NCI-H2196 treated with DMSO at 0.1 percent for 48 hours (cell line): ENCODE measurements around the gene CUL7.
"Not testable (repeated sequence)": the region's sequence is repeated elsewhere in the genome, so short reads cannot be mapped to it uniquely, and the experiment has no call there.

ENCODE experiments used
- DNase-seq: peaks from one replicate; lab custom pipeline; 2025; ENCODE audit not compliant: unreplicated experiment; lab: John Stamatoyannopoulos, UW

CUL7 gene

DNA sequence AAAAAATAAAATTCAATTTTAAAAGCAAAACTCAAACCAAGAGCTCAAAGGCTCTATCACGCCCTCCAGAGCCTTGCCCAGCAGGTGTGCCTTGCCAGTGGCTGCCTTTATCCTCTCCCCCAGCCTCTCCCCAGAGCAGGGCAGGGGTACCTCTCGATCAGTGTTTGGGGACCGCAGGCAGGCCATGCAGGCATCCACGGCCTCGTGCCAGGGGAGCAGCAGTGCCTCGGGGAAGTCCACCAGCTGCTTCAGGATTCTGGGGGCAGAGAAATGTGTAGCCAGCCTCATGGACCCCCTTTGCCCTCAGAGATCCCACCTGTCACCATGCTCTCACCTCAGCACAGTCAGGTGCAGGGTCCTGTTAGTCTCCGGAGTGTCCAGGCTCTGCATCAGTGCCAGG, 5.7 kb downstream of the CUL7 start:
- DNase-seq, result no peak

DNA sequence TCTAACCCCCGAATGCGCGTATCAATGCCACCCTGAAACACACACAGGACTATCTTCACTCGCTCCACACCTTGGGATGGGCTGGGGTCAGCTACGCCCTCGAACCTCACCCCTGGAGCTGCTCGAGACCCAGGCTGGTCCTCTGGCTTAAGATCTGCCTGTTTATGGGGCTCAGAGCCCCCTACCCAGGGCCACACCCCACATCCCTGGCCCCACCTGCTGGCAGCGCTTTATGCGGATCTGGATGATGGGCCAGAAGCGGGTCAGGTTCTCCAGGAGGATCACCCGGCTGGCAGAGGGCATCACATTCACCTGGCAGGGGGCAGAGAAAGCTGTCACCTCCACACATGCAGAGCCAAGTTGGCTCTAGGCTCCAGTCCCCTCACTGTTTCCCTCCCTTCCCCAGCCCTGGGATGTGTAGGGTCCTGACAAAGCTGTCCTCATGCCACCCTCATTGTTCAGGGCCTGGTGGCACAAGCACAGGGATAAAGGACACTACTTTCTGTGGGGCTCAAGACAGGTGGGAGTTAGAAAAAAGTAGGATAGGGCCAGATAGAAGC, 8.2 kb downstream of the CUL7 start:
- DNase-seq, result no peak

DNA sequence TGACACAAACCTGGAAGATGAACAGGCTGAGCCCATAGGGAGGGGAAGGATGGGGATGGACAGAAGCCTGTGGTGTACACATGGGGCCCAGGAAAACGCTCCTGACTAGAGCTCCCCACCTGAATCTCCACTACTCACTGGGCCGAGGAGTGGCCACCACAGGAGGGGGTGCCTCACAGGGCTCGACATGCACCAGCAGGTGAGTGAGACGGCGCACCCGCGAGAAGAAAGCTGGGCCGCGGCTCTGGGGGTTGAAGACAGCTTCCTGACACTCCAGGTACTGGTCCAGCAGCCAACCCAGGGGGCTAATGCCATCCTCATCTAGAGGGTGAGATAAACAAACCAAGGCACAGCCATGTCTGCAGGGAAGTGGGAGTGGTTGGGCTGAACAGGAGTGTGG, 10.3 kb downstream of the CUL7 start:
- no peak for DNase-seq

GRCh38 chr6:43041475-43041874, 12.2 kb downstream of the CUL7 start:
- not testable (repeated sequence) for DNase-seq

DNA sequence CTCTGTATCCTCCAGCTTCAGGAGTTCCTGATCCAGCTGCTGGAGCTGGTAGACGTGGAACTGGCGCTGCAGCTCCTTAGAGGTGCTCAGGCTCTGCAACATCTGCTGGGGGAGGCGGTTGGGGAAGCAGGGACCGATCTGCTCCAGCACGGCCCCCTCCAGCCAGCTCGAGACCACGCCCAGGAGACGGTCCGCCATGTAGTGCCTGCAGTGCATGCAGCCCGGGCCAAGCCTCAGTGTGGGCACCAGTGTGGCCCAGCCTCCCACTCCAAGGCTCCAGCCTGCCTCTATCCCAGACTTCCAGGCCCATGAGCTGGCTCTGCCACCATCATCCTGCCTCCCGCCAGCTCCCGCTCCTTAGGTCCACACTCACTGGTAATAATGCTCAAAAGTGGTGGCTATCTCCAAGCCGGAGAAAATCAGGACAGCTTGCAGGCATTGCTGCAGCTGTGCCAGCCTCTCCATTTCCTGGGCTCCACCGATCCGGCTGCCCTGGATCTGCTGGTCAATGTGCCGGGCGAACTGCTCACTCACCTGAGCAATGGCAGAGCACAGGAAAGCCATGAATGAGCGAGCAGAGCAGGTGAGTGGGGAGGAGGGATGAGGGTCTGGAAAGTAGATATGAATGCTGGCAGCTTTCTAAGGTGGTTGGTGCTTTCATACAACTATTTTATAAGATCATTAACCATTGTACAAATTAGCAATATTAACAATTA, 13.0 kb downstream of the CUL7 start:
- no peak for DNase-seq

GRCh38 chr6:43038727-43039126, 14.9 kb downstream of the CUL7 start:
- no peak for DNase-seq

DNA sequence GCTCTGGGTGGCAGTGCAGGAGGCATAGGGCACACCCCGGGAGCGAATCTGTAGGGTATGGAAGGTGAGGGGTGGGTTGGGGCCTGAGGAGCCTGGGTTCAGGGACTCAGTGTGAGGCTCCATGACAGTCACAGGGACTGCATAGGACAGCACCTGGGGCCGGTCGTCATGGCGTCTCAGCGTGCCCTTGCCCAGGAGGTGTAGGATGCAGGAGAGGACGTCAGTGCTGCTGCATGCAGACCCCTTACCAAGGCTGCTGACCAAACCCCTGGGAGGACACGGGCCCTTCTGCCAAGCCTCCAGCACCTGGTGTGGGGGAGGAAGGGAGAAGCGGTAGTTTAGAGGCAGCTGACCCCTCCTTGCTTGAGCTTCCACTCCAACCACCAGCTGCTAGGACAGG, 15.9 kb downstream of the CUL7 start:
- DNase-seq, result no peak

DNA sequence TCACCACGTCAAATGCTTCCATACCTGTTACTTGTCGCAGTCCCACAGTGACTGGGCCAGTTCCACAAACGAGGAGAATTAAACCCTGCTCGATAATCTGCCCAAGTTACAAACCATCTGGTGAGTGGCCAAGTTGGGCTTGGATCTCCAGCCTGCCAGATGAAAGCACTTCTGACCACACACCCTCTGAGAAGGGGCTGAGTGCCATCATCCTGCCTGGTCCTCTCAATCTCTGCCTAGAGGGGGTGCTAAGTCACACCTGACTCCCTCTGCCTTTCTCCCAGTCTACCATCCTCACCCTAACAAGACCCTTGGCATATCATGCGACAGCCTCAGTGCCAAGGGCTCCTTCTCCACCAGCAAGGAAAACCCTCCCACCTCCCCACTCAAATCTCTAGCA, 16.5 kb downstream of the CUL7 start:
- DNase-seq, result no peak

DNA sequence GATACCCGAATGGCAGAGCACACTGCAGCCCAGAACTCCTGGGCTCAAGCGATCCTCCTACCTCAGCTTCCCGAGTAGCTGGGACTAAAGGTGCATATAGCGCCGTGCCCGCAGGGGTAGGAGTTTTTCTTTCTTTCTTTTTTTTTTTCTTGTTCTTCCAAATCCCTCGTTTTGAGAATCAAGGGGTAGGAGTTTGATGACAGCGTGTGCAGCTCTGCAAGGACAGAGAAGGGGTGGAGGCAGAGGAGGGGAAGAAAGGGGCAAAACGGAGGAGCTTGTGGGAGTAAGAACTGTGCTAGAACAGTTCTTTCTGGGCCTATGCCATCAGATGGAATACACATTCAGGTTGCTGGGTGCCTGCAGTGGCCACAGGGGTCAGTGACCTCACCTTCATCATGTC, 16.9 kb downstream of the CUL7 start:
- no peak for DNase-seq

GRCh38 chr6:43035495-43036194, 18.0 kb downstream of the CUL7 start:
- no peak for DNase-seq

GRCh38 chr6:43034190-43034525, 19.5 kb downstream of the CUL7 start:
- no peak for DNase-seq

GRCh38 chr6:43033496-43034189, 20.0 kb downstream of the CUL7 start:
- no peak for DNase-seq

DNA sequence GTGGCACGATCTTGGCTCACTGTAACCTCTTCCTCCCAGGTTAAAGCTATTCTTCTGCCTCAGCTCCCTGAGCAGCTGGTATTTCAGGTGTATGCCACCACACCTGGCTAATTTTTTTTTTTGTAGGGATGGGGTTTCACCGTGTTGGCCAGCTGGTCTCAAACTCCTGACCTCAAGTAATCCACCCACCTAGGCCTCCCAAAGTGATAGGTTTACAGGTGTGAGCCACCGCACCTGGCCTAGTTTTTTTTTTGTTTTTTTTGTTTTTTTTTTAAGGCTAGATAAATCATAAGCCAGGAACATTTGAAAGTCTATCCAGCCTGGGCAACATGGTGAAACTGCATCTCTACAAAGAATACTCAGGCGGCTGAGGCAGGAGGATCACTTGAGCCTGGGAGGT, 21.3 kb downstream of the CUL7 start:
- no peak for DNase-seq

- no peak for DNase-seq
These were observed 24.5 kb downstream of the CUL7 start for GRCh38 chr6:43029120-43029519.

DNA sequence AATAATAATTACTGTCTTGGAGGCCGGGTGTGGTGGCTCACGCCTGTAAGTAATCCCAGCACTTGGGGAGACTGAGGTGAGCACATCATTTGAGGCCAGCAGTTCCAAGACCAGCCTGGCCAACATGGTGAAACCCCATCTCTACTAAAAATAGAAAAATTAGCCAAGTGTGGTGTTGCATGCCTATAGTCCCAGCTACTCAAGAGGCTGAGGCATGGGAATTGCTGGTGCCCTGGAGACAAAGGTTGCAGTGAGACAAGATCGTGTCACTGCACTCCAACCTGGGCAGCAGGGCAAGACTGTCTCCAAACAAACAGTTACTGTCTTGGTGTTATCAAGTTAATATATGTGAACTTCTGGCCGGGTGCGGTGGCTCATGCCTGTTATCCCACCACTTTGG, 27.3 kb downstream of the CUL7 start:
- DNase-seq, result no peak

GRCh38 chr6:43024436-43024835, 29.2 kb downstream of the CUL7 start:
- no peak for DNase-seq

GRCh38 chr6:43021270-43022047, 32.2 kb downstream of the CUL7 start, which contains the start of gene RRP36:
TSS of gene RRP36 (plus strand) at chr6:43021623. CDS start at chr6:43021655, 32 bp downstream.
- DNase-seq, result peak; percentile 66

DNA sequence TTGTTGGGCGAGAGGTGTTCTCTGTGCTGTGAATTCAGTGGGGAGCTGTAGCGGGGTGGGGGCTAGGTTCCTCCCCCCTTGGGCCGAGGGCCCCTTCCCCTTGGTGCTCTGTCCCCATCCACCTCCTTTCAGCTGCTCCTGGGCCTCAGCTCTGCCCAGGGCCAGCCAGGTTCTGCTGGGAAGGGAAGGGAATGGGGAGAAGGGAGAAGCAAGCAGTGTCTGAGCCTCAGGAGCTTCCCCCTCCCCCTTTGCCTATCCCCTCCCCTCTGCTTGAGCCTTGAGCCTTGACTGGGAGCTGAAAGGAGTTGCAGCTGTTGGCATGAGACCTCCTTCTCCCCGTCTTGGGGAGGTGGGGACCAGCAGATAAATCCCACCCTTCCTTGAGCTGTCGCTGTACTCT, 32.8 kb downstream of the CUL7 start:
- no peak for DNase-seq

GRCh38 chr6:43020052-43020705, 33.5 kb downstream of the CUL7 start:
- DNase-seq, result no peak

GRCh38 chr6:43019152-43019551, 34.5 kb downstream of the CUL7 start:
- no peak for DNase-seq

- no peak for DNase-seq
These were observed 36.7 kb downstream of the CUL7 start for GRCh38 chr6:43016943-43017334.
